GM12878 (cell line): ENCODE measurements around the gene HASPIN. TPM values are rescaled to one million over a fixed set of nuclear protein-coding genes. Genes with fewer than 3 reads are reported as not detected.

Experiments
- ASH2L ChIP-seq: fragments of 300-600, 200-600 bp; sonication (generic); IDR thresholded peaks from 2 replicates; pipeline ENCODE4 v1.6.1; 2017; ENCODE audit warnings: low read depth, mild to moderate bottlenecking, borderline replicate concordance
- BRCA1 ChIP-seq: IDR thresholded peaks from 2 replicates; pipeline ENCODE4 v1.6.1; 2011; ENCODE audit warnings: low read depth, low read length, improper control_type of control experiment
- CBFB ChIP-seq: IDR thresholded peaks from 2 replicates; pipeline ENCODE4 v1.6.1; 2016; ENCODE audit warnings: antibody characterized with exemption, low read depth
- CHD4 ChIP-seq: fragments of 200-600 bp; sonication (generic); IDR thresholded peaks from 2 replicates; pipeline ENCODE4 v1.6.1; 2016; ENCODE audit warnings: mild to moderate bottlenecking
- E2F4 ChIP-seq: IDR thresholded peaks from 2 replicates; pipeline ENCODE4 v1.6.1; 2012; ENCODE audit warnings: low read depth, low read length, improper control_type of control experiment
- EED ChIP-seq: sonication (generic); IDR thresholded peaks from 2 replicates; pipeline ENCODE4 v1.6.1; 2016; ENCODE audit warnings: antibody characterized with exemption, low read depth
- ETV6 ChIP-seq, 2 experiments: fragments of 450-650 bp in 1 of 2; IDR thresholded peaks in 1 of 2; conservative IDR thresholded peaks in 1 of 2; 2 replicates each; pipeline ENCODE4 v1.6.1; 2014; ENCODE audit warnings: antibody characterized with exemption in 1 of 2, borderline replicate concordance in 1 of 2, low read depth in 1 of 2, mild to moderate bottlenecking in 1 of 2, moderate library complexity in 1 of 2
- HDGF ChIP-seq: fragments of 450-650 bp; IDR thresholded peaks from 2 replicates; pipeline ENCODE4 v1.6.1; 2016; ENCODE audit warnings: antibody characterized with exemption
- HSF1 ChIP-seq: fragments of 150-350 bp; IDR thresholded peaks from 2 replicates; pipeline ENCODE4 v1.6.1; 2014; ENCODE audit warnings: mild to moderate bottlenecking, low read depth, low read length
- IRF5 ChIP-seq: fragments of 450-650 bp; IDR thresholded peaks from 2 replicates; pipeline ENCODE4 v1.6.1; 2017; ENCODE audit warnings: borderline replicate concordance
- JUND ChIP-seq: IDR thresholded peaks from 2 replicates; pipeline ENCODE4 v1.6.1; 2012; ENCODE audit warnings: low read depth, mild to moderate bottlenecking, low read length, improper control_type of control experiment, moderate library complexity
- MAX ChIP-seq: IDR thresholded peaks from 2 replicates; pipeline ENCODE4 v1.6.1; 2012; ENCODE audit warnings: low read depth, low read length, improper control_type of control experiment
- NFXL1 ChIP-seq: fragments of 450-650 bp; IDR thresholded peaks from 2 replicates; pipeline ENCODE4 v1.6.1; 2017; ENCODE audit warnings: antibody characterized with exemption, mild to moderate bottlenecking, borderline replicate concordance
- NRF1 ChIP-seq: conservative IDR thresholded peaks from 2 replicates; pipeline ENCODE4 v1.6.1; 2011; ENCODE audit warnings: mild to moderate bottlenecking, low read depth, low read length, improper control_type of control experiment
- POLR2AphosphoS5 ChIP-seq: IDR thresholded peaks from 2 replicates; pipeline ENCODE4 v1.6.1; 2011; ENCODE audit warnings: mild to moderate bottlenecking, low read length, inconsistent platforms
- RBBP5 ChIP-seq: fragments of 200-600 bp; sonication (generic); conservative IDR thresholded peaks from 2 replicates; pipeline ENCODE4 v1.6.1; 2016
- SIN3A ChIP-seq: IDR thresholded peaks from 2 replicates; pipeline ENCODE4 v1.6.1; 2012; ENCODE audit warnings: low read depth, low read length, improper control_type of control experiment
- SP1 ChIP-seq: IDR thresholded peaks from one replicate; pipeline ENCODE4 v1.6.1; 2011; ENCODE audit warnings: low read depth, low read length
- SREBF1 ChIP-seq: IDR thresholded peaks from 2 replicates; pipeline ENCODE4 v1.6.1; 2012; ENCODE audit warnings: mild to moderate bottlenecking, low read length
- STAT1 ChIP-seq: fragments of 450-650 bp; conservative IDR thresholded peaks from 2 replicates; pipeline ENCODE4 v1.6.1; 2014; ENCODE audit warnings: antibody characterized with exemption, mild to moderate bottlenecking
- SUPT20H ChIP-seq: IDR thresholded peaks from 2 replicates; pipeline ENCODE4 v1.6.1; 2011; ENCODE audit warnings: low read depth, mild to moderate bottlenecking, low read length, moderate library complexity, borderline replicate concordance; ENCODE audit not compliant: control insufficient read depth
- USF2 ChIP-seq: IDR thresholded peaks from 2 replicates; pipeline ENCODE4 v1.6.1; 2011; ENCODE audit warnings: low read depth, low read length, improper control_type of control experiment, borderline replicate concordance
- ZBTB11 ChIP-seq: fragments of 450-650 bp; formaldehyde crosslinking; IDR thresholded peaks from 2 replicates; pipeline ENCODE4 v1.5.0; 2022; ENCODE audit warnings: mild to moderate bottlenecking, missing genetic modification characterization
- ZNF217 ChIP-seq: fragments of 450-650 bp; IDR thresholded peaks from 2 replicates; pipeline ENCODE4 v1.6.1; 2017; ENCODE audit warnings: antibody characterized with exemption, mild to moderate bottlenecking
- polyA plus RNA-seq, 11 experiments: library from polyadenylated mRNA; depleted of rRNA in 4 of 11; unstranded in 6 of 11; stranded (reverse) in 5 of 11; fragments of >200 nt; fragmentation: Nextera tagmentation in 4 of 11; fragmentation: Illumina TruSeq in 1 of 11; extraction: Ambion mirVana in 4 of 11; extraction: Trizol in 1 of 11; gene quantifications; 1 replicate in 1 of 11; 2 replicates in 10 of 11; pipeline versions ENCODE4 v1.2.1 to v1.2.3, GENCODE V29; 2011 to 2016; ENCODE audit warnings: inconsistent platforms in 2 of 11, missing spikeins in 2 of 11, low read depth in 1 of 11
- total RNA-seq, 4 experiments: library from RNA; depleted of rRNA in 3 of 4; stranded (reverse); fragments of >200 nt in 3 of 4; fragmentation: Illumina TruSeq in 1 of 4; extraction: Trizol in 1 of 4; gene quantifications; 2 replicates each; pipeline versions ENCODE4 v1.2.1 to v1.2.3, GENCODE V29; 2013 to 2021

Gene HASPIN
- total and polyA plus RNA-seq, 10 of the 15 experiments (the other 5 are each of a cell fraction or from before 2014, with no cell fraction given) = 0.80 to 18.0 (median 10.1) TPM

- TF ChIP-seq BRCA1 (no peak), ETV6 (conservative IDR thresholded peaks at IDR 0.05 in 1 of 2, IDR thresholded peaks at IDR 0.05 in 1 of 2; ENCODE audit: borderline replicate concordance in 1 of 2, low read depth in 1 of 2) (no peak), HDGF (no peak), HSF1 (no peak), NFXL1 (no peak), E2F4 (no peak), EED (no peak), CHD4 (no peak), SREBF1 (no peak), JUND (no peak), ZBTB11 (no peak), ZNF217 (peak; percentile 50; the same call in 1 of the 2 replicates), IRF5 (no peak), POLR2AphosphoS5 (no peak), SP1 (no peak), STAT1 (no peak), RBBP5 (no peak), SUPT20H (no peak), NRF1 (no peak), MAX (no peak), SIN3A (no peak), CBFB (no peak), USF2 (no peak), ASH2L (no peak)
Measured at GRCh38 chr17:3683054-3683511, 40.6 kb upstream of the HASPIN start (continued).
